DND-41 (cell line): Measurements from ENCODE around the gene ZNF45.

Experiments
- CTCF ChIP-seq: IDR thresholded peaks from 2 replicates; pipeline ENCODE4 v1.5.1; 2012; ENCODE audit warnings: borderline replicate concordance, low read length, moderate library complexity, mild to moderate bottlenecking; ENCODE audit not compliant: poor library complexity, severe bottlenecking; ENCODE audit errors: extremely low read depth
- EZH2 ChIP-seq: IDR thresholded peaks from 3 replicates; pipeline ENCODE4 v1.6.1; 2012; ENCODE audit warnings: borderline replicate concordance, low read depth, mild to moderate bottlenecking, moderate library complexity, low read length, inconsistent platforms; ENCODE audit not compliant: severe bottlenecking

- TF ChIP-seq CTCF, result no peak
- no peak for TF ChIP-seq EZH2
These were observed 31.1 kb upstream of the ZNF45 start for GRCh38 chr19:43966079-43966694.
